HG03175 (cell line): ENCODE data around the gene CENPK.
"Not testable (repeated sequence)": the region's sequence is repeated elsewhere in the genome, so short reads cannot be mapped to it uniquely, and the experiment has no call there.

Experiments
- ATAC-seq: cut with Tn5 transposase; IDR thresholded peaks from one replicate; pipeline ENCODE4 v1.9.1; 2021; ENCODE audit warnings: mild to moderate bottlenecking, moderate library complexity; ENCODE audit not compliant: unreplicated experiment

The CENPK gene, protein sequence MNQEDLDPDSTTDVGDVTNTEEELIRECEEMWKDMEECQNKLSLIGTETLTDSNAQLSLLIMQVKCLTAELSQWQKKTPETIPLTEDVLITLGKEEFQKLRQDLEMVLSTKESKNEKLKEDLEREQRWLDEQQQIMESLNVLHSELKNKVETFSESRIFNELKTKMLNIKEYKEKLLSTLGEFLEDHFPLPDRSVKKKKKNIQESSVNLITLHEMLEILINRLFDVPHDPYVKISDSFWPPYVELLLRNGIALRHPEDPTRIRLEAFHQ

DNA sequence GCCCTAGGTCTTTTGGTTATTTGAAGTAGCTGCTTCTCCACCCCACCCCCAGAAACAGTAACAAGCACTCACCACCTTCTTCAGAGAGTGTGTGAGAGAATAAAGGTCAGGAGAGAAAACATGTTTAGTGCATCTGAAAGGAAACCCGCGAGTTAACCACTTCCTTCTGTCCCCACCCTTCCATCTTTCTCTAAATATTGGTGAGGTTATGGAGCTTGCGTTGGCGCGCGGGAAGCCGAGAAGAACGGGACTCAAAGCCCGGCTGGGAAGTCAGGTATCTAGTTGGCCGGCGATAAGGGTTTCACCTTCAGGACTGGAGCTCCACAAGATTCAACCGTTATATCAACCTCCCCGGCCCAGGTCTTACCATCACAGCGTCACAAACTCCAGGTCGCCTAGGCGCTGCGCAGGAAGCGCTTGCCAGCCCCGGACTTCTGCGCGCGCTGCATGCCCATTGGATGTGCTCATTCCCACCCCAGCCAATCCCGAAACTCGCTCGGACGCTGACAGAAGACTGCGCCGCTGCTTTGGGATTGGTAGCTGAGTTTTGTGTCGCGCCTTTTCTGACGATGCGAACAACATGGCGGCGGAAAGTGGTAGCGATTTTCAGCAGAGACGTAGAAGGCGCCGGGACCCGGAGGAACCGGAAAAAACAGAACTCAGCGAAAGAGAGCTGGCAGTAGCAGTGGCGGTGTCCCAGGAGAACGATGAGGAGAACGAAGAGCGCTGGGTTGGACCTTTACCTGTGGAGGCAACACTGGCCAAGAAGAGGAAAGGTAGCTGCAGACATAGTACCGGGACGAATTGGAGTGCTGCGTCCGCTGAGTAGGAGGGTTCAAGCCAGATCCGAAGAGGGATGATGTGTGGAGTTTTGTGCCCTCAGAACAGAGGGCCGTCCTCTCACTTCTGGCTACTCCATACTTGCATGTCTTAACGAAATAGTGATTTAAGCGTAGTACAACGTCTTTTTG lies at the start of gene CENPK, which contains the start of gene PPWD1:
Gene CENPK (minus strand): TSS at position 438 of the 971 bp plus-strand sequence. CDS start 8,261 bp downstream, outside the sequence.
Gene PPWD1 (plus strand): TSS at position 566 of the 971 bp plus-strand sequence. CDS start 15 bp downstream, at position 581.
- peak; percentile 100 for ATAC-seq

- no peak for ATAC-seq
Measured at GRCh38 chr5:65612298-65612907, 49.4 kb upstream of the CENPK start.

DNA sequence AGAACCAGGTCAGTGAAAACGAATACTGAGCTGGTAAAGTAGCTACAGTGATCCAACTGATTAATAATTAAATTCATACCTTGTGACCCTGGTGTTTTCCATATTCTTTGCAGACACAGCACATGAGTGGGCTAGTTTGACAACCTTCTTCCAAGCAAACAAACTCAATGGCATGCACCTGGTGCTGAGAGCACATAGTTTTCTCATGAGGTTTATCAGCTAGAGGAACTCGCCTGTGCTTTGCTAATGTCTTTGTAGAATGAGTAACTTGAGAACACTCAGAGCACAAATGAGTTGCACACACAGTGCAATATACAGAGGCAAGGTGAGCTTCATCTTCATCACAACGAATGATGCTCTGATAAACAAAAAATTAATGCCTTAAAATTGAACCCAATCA lies 48.6 kb upstream of the CENPK start:
- ATAC-seq = no peak

- ATAC-seq = not testable (repeated sequence)
Measured at GRCh38 chr5:65601761-65602160, 38.8 kb upstream of the CENPK start.

- no peak for ATAC-seq
Measured at GRCh38 chr5:65588694-65589093, 25.7 kb upstream of the CENPK start.

- ATAC-seq = no peak
Measured at GRCh38 chr5:65577141-65577540, 14.2 kb upstream of the CENPK start.

DNA sequence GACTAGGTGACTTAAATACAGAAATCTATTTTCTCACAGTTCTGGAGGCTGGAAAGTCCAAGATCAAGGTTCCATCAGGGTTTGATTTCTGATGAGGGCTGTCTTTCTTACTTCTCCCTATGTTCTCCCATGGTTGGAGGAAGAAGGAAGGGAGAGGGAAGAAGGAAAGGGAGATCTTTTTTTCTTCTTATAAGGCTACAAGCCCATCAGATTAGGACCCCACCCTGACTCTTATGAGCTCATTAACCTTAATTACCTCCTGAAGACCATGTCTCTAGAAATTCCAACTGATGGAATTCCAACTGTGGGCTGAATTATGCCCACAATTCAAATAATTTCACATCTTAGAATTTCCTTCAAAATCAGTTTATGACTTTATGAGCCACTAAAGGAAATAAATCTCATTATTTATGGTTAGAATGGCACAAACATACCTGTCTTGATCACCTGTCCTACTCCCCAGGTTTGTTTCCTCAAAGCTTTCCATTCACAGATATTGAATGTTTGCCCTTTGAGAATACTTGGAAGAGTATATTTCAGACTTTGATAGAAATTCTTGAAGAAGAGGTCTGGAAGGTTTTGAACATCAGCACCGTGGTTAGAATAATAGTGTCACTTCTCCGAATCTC lies 7.7 kb upstream of the CENPK start:
- no peak for ATAC-seq

GRCh38 chr5:65566505-65566904 lies 3.5 kb upstream of the CENPK start:
- ATAC-seq = no peak

- no peak for ATAC-seq
Measured at GRCh38 chr5:65563777-65564176, 809 bp upstream of the CENPK start.

GRCh38 chr5:65556718-65557117 lies 6.2 kb downstream of the CENPK start:
- ATAC-seq = no peak

DNA sequence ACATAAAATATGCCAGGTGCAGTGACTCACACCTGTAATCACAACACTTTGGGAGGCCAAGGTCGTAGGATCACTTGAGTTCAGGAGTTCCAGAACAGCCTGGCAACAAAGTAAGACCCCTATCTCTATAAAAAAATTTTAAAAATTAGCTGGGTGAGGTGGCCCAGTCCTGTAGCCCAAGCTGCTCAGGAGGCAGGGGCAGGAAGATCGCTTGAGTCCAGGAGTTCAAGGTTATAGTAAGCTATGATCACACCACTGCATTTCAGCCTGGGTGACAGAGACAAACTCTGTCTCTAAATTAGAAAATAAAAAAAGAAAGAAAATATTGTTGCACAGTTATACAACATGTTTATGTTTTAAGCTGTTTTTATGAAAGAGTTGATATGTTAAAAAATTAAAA lies 6.8 kb downstream of the CENPK start:
- ATAC-seq = no peak

DNA sequence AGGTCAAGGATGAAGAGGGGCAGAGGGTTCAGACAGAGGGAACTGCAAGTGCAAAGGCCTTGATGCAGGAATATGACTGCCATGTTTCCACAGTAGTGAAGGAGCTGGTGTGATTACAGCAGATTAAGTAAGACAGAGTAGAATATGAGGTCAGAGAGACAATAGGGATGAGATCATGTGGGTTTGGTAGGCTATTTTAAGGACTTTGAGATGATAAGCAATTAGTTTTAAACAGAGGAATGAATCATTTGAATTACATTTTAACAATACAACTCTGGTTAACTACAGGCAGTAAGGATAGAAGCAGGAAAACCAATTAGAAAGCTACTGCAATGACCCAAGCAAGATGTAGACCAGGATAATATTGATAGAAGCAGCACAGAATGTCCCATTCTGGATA lies 7.7 kb downstream of the CENPK start:
- no peak for ATAC-seq

DNA sequence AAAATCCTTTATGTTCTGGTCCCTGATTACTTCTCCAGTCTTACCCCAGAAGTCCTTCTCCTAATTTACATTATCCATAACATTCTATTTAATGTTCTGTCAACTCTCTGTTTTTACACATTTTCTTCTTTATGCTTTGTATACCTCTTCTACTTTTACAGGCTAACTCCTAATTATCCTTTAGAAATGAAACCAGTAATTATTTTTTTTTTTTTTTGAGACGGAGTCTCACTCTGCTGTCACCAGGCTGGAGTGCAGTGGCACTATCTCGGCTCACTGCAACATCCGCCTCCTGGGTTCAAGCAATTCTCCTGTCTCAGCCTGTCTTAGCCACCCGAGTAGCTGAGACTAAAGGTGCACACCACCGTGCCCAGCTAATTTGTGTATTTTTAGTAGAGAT lies 9.0 kb downstream of the CENPK start:
- ATAC-seq = no peak

DNA sequence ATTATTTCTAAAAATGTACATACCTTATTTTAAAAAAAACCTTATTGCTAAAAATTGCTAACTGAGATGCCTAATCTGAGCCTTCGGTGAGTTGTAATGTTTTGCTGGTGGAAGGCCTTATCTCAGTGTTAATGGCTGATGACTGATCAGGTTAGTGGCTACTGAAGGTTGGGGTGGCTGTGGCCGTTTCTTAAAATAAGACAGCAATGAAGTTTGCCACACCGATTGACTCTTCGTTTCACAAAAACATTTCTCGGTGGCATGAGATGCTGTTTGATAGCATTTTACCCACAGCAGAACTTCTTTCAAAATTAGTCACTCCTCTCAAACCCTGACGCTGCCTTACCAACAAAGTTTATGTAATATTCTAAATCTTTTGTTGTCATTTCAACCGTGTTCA lies 14.7 kb downstream of the CENPK start:
- no peak for ATAC-seq

DNA sequence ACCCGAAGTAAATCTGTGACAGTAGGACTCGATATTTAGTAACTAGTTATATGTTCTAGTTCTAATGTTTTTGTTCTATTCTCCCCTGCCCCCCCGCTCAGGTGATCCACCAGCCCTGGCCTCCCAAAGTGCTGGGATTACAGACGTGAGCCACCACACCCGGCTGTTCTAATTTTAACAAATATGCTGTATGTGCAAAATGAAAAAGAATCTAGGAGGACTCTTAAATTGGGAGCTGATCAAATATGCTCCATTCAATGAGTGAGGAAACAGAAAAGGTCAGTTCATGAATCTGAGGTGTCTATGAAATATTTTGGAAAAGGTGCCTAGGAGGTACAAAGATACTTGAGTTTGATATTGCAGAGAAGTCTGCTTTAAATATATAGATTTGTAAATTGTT lies 16.8 kb downstream of the CENPK start:
- no peak for ATAC-seq

- ATAC-seq = no peak
Measured at GRCh38 chr5:65544473-65544872, 18.5 kb downstream of the CENPK start.

GRCh38 chr5:65539827-65540226 lies 23.1 kb downstream of the CENPK start:
- no peak for ATAC-seq

DNA sequence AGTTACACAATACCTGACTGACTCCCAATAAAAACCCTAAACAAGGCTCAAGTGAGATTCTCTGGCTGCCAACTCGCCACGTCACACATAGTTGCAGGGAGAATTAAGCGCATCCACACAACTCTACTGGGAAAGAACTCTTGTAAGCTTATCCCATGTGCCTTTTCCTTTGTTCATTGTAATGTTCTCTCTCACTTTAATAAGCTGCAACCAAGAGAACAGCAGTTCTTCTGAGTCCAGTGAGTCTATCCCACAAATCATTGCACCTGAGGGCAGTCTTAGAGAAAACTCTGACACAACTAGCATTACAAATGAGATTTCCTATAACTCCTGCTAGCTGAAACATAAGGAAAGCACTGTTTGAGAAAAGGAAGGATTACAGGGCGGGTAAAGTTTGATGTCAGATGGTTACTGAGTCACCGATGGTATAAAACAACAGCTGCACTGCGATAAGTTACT lies 27.4 kb downstream of the CENPK start:
- no peak for ATAC-seq

DNA sequence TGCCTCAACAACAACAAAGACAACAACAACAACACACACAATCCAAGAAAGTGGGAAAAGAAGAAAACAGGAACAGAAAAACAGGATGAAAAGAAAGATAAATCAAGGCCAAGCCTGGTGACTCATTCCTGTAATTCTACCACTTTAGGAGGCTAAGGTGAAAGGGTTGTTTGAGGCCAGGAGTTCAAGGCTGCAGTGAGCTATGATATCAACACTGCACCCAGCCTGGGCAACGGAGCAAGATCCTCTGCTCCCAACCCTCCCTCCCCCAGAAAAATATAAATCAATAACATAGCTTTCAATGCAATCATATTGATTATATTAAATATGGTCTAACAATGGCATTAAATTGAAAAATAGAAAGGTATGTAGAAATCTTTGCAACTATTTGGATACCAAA lies 32.1 kb downstream of the CENPK start:
- ATAC-seq = no peak

DNA sequence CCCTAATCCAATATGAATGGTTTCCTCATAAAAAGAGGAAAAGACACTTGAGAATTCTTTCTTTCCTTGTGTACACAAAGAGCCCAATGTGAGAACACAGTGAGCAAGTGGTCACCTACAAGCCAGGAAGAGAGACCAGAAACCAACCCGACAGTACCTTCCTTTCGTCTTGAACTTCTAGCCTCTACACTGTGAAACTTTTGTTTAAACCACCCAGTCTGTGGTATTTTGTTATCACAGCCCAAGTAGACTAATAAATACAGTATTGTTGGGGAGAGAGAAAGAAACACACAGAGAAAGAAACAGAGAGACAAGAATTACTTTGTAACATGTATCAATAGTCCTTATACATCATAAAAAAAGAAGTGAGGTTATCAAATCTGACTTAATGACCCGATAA lies 37.2 kb downstream of the CENPK start:
- no peak for ATAC-seq
